Motor neuron (in vitro differentiated cells): Measurements from ENCODE around the gene SKOR1. TPM values are rescaled to one million over a fixed set of nuclear protein-coding genes. Genes with fewer than 3 reads are reported as not detected.

ENCODE experiments used
- ATAC-seq, 8 experiments: fragments of 200-7000 bp; cut with Tn5 transposase; replicated peaks in 6 of 8; 2 replicates each; pipeline ENCODE4 v1.8.0; 2021; ENCODE audit warnings: mild to moderate bottlenecking in 8 of 8, moderate library complexity in 8 of 8
- H3K27ac ChIP-seq, 2 donors: fragments of 250-450 bp; sonication (Bioruptor Pico); 2 replicates each; pipeline ENCODE4 v1.9.0; 2021; ENCODE audit warnings: antibody characterized with exemption in 2 of 2, mild to moderate bottlenecking in 2 of 2, moderate library complexity in 1 of 2
- H3K4me1 ChIP-seq, 2 donors: fragments of 250-450 bp; sonication (Bioruptor Pico); replicated peaks in 1 of 2; 2 replicates each; pipeline ENCODE4 v1.6.1; 2021; ENCODE audit warnings: antibody characterized with exemption in 2 of 2, mild to moderate bottlenecking in 2 of 2, moderate library complexity in 1 of 2
- H3K4me3 ChIP-seq, 5 donors: fragments of 250-450 bp; sonication (Bioruptor Pico); 2 replicates each; pipeline ENCODE4 v1.9.0; 2021; ENCODE audit warnings: antibody characterized with exemption in 5 of 5, mild to moderate bottlenecking in 5 of 5, moderate library complexity in 4 of 5
- WGBS, 10 experiments: fragments of 450-650 bp; shearing (Covaris generic); methylation state at CpG; one replicate each; pipeline ENCODE4 v1.0.0; 2022; 5-methylcytosine and 5-hydroxymethylcytosine counted together
- in situ Hi-C, 9 experiments: fragments of 400-800 bp; cut with MboI; loops; one replicate each; pipeline ENCODE4 v1.15.0; 2021; ENCODE audit warnings: low sequenced_read_pairs in 9 of 9, low pct_unique_long_range_greater_than_20kb in 2 of 9; ENCODE audit not compliant: unreplicated experiment in 9 of 9
- total RNA-seq, 8 experiments: library from RNA; unstranded; fragments of 300-600 nt; gene quantifications; 2 replicates each; pipeline versions ENCODE4 v1.2.3 to v1.2.4, GENCODE V29; 2022

The SKOR1 gene
- total RNA-seq, 8 experiments from 2014 or later: 0.10 to 1.00 (median 0.42) TPM

- in situ Hi-C loops: loop anchor here in 7 of 9 experiments (25.0 kb wide), 3 partner anchors 304 to 904 kb away; partner anchors contain the start of gene MAP2K5 (in 1 of the 7)
- WGBS, 10 experiments: 0 to 9% (median 0%) methylated on average over 1 to 4 of the region's 17 CpGs; no CpG with 5 or more reads in 1 of the 10 experiments
- peak; percentile 12 to 43 (median 28) for ATAC-seq
- Histone ChIP-seq H3K4me3 (peak overlapping the region; percentile 67 to 94 (median 81)), H3K27ac (peak overlapping the region in 1 of 2 donors; percentile 92), H3K4me1 (peaks cover 12 to 15% of the 10 kb centered on the region in 2 donors)
These were observed 15.6 kb downstream of the SKOR1 start for GRCh38 chr15:67840749-67841512.

GRCh38 chr15:67841513-67841762 lies 16.1 kb downstream of the SKOR1 start:
- ATAC-seq: no peak
- H3K4me3 ChIP-seq: peak overlapping the region; percentile 67 to 94 (median 81)
- in situ Hi-C loops: loop anchor here in 7 of 9 experiments (25.0 kb wide), 3 partner anchors 304 to 904 kb away; partner anchors contain the start of gene MAP2K5 (in 1 of the 7)
- H3K4me1 ChIP-seq: peaks cover 12 to 15% of the 10 kb centered on the region in 2 donors
- WGBS, 10 experiments: 0 to 100% (median 40%) methylated on average over 1 to 3 of the region's 4 CpGs; no CpG with 5 or more reads in 1 of the 10 experiments
- H3K27ac ChIP-seq: no peak overlapping the region

- Histone ChIP-seq H3K4me1 (peaks cover 12 to 15% of the 10 kb centered on the region in 2 donors), H3K4me3 (no peak overlapping the region), H3K27ac (no peak overlapping the region)
- ATAC-seq: no peak
- in situ Hi-C loops: loop anchor here in 7 of 9 experiments (25.0 kb wide), 3 partner anchors 306 to 906 kb away; partner anchors contain the start of gene MAP2K5 (in 1 of the 7)
- WGBS, 10 experiments: 40 to 93% (median 65%) methylated on average over 1 to 3 of the region's 7 CpGs; no CpG with 5 or more reads in 6 of the 10 experiments
These were observed 17.8 kb downstream of the SKOR1 start for GRCh38 chr15:67843092-67843501.

- H3K27ac ChIP-seq: no peak overlapping the region
- in situ Hi-C loops: loop anchor here in 7 of 9 experiments (25.0 kb wide), 3 partner anchors 306 to 906 kb away; partner anchors contain the start of gene MAP2K5 (in 1 of the 7)
- no peak overlapping the region for H3K4me3 ChIP-seq
- peaks cover 12 to 15% of the 10 kb centered on the region in 2 donors for H3K4me1 ChIP-seq
- WGBS, 10 experiments: 11 to 56% (median 20%) methylated on average over 1 to 5 of the region's 7 CpGs; no CpG with 5 or more reads in 4 of the 10 experiments
- peak in 2 of 8 experiments; percentile 9 to 15 for ATAC-seq
These were observed 18.5 kb downstream of the SKOR1 start for GRCh38 chr15:67843571-67844387.

GRCh38 chr15:67845974-67846373 lies 20.7 kb downstream of the SKOR1 start:
- in situ Hi-C loops: loop anchor here in 7 of 9 experiments (25.0 kb wide), 3 partner anchors 309 to 909 kb away; partner anchors contain the start of gene MAP2K5 (in 1 of the 7)
- no peak for ATAC-seq
- 28 to 90% (median 67%) methylated on average over 1 to 5 of the region's 5 CpGs; no CpG with 5 or more reads in 1 of the 10 experiments for WGBS, 10 experiments

GRCh38 chr15:67849538-67849937 lies 24.2 kb downstream of the SKOR1 start:
- no peak for ATAC-seq
- 40 to 100% (median 100%) methylated on average over 1 of the region's 1 CpG; no CpG with 5 or more reads in 3 of the 10 experiments for WGBS, 10 experiments
- Histone ChIP-seq H3K4me3 (no peak overlapping the region), H3K4me1 (no peaks in the 10 kb centered on the region), H3K27ac (no peak overlapping the region)
- in situ Hi-C loops: loop anchor here in 7 of 9 experiments (25.0 kb wide), 3 partner anchors 312 to 912 kb away; partner anchors contain the start of gene MAP2K5 (in 1 of the 7)

More at GRCh38 chr15:67845974-67846373, 20.7 kb downstream of the SKOR1 start:
- Histone ChIP-seq H3K4me1 (peaks cover 12 to 15% of the 10 kb centered on the region in 2 donors), H3K4me3 (no peak overlapping the region), H3K27ac (no peak overlapping the region)

GRCh38 chr15:67850336-67850735 lies 25.0 kb downstream of the SKOR1 start:
- whole genome bisulfite sequencing, 10 experiments: 49 to 87% (median 66%) methylated on average over 2 to 7 of the region's 7 CpGs
- in situ Hi-C loops: loop anchor here in 6 of 9 experiments (25.0 kb wide), 3 partner anchors 187 to 312 kb away; partner anchors contain the start of gene PIAS1 (in 1 of the 6)
- no peak overlapping the region for H3K4me3 ChIP-seq
- H3K27ac ChIP-seq: no peak overlapping the region
- H3K4me1 ChIP-seq: no peaks in the 10 kb centered on the region
- ATAC-seq: no peak

- in situ Hi-C loops: loop anchor here in 6 of 9 experiments (25.0 kb wide), 3 partner anchors 186 to 311 kb away; partner anchors contain the start of gene PIAS1 (in 1 of the 6)
- 0 to 100% (median 100%) methylated on average over 1 to 2 of the region's 4 CpGs; no CpG with 5 or more reads in 3 of the 10 experiments for WGBS, 10 experiments
- Histone ChIP-seq H3K4me1 (no peaks in the 10 kb centered on the region), H3K4me3 (no peak overlapping the region), H3K27ac (no peak overlapping the region)
- peak in 1 of 8 experiments; percentile 23 for ATAC-seq
These were observed 25.8 kb downstream of the SKOR1 start for GRCh38 chr15:67850994-67851571.

- H3K4me1 ChIP-seq: no peaks in the 10 kb centered on the region
- H3K4me3 ChIP-seq: no peak overlapping the region
- WGBS, 10 experiments: 63 to 100% (median 80%) methylated on average over 1 to 3 of the region's 3 CpGs; no CpG with 5 or more reads in 5 of the 10 experiments
- H3K27ac ChIP-seq: no peak overlapping the region
- in situ Hi-C loops: loop anchor here in 6 of 9 experiments (25.0 kb wide), 3 partner anchors 185 to 310 kb away; partner anchors contain the start of gene PIAS1 (in 1 of the 6)
- ATAC-seq: no peak
These were observed 27.1 kb downstream of the SKOR1 start for GRCh38 chr15:67852418-67852817.

GRCh38 chr15:67853454-67853853 lies 28.1 kb downstream of the SKOR1 start:
- in situ Hi-C loops: loop anchor here in 6 of 9 experiments (25.0 kb wide), 3 partner anchors 184 to 309 kb away; partner anchors contain the start of gene PIAS1 (in 1 of the 6)
- no peak overlapping the region for H3K27ac ChIP-seq
- no peaks in the 10 kb centered on the region for H3K4me1 ChIP-seq
- H3K4me3 ChIP-seq: no peak overlapping the region
- 57 to 100% (median 93%) methylated on average over 1 to 3 of the region's 3 CpGs; no CpG with 5 or more reads in 2 of the 10 experiments for WGBS, 10 experiments
- ATAC-seq: no peak

GRCh38 chr15:67854358-67854757 lies 29.0 kb downstream of the SKOR1 start:
- Histone ChIP-seq H3K4me3 (no peak overlapping the region), H3K27ac (no peak overlapping the region), H3K4me1 (no peaks in the 10 kb centered on the region)
- in situ Hi-C loops: loop anchor here in 6 of 9 experiments (25.0 kb wide), 3 partner anchors 183 to 308 kb away; partner anchors contain the start of gene PIAS1 (in 1 of the 6)
- no peak for ATAC-seq
- 67 to 100% methylated on average over 1 of the region's 1 CpG; no CpG with 5 or more reads in 8 of the 10 experiments for WGBS, 10 experiments

- 60 to 100% (median 77%) methylated on average over 1 to 3 of the region's 3 CpGs; no CpG with 5 or more reads in 4 of the 10 experiments for WGBS, 10 experiments
- no peak for ATAC-seq
- H3K4me1 ChIP-seq: no peaks in the 10 kb centered on the region
- no peak overlapping the region for H3K27ac ChIP-seq
- in situ Hi-C loops: loop anchor here in 6 of 9 experiments (25.0 kb wide), 3 partner anchors 181 to 306 kb away; partner anchors contain the start of gene PIAS1 (in 1 of the 6)
- no peak overlapping the region for H3K4me3 ChIP-seq
These were observed 30.5 kb downstream of the SKOR1 start for GRCh38 chr15:67855842-67856241.
